ENCODE measurements around the gene TIPRL.

DNA sequence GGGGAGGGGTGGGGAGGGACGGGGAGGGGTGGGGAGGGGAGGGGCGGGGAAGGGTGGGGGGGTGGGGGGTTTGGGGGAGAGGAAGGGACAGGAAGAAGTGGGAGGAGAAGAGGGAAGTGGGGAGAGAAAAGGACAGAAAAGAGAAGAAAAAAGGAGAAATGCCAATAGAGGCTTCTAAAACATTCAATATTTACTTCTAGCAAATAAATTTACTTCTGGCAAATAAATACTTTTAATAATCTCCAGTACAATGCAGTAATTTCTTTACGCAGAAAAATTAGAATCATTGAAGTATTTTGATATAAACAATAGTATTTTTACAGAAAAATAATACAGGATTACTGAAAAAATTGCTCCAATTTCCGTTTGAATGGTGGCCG is 32.6 kb upstream of the TIPRL start:
- TF ChIP-seq, protein P1, sequence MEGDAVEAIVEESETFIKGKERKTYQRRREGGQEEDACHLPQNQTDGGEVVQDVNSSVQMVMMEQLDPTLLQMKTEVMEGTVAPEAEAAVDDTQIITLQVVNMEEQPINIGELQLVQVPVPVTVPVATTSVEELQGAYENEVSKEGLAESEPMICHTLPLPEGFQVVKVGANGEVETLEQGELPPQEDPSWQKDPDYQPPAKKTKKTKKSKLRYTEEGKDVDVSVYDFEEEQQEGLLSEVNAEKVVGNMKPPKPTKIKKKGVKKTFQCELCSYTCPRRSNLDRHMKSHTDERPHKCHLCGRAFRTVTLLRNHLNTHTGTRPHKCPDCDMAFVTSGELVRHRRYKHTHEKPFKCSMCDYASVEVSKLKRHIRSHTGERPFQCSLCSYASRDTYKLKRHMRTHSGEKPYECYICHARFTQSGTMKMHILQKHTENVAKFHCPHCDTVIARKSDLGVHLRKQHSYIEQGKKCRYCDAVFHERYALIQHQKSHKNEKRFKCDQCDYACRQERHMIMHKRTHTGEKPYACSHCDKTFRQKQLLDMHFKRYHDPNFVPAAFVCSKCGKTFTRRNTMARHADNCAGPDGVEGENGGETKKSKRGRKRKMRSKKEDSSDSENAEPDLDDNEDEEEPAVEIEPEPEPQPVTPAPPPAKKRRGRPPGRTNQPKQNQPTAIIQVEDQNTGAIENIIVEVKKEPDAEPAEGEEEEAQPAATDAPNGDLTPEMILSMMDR (IDR thresholded peaks at IDR 0.05) = no peak
- TF ChIP-seq EP300 (IDR thresholded peaks at IDR 0.05) (no peak), POLR2AphosphoS5 (IDR thresholded peaks at IDR 0.05) (no peak), POLR2A (IDR thresholded peaks at IDR 0.05) (no peak)
